Retinal pigment epithelial cell (primary cell): ENCODE data around the gene POU6F2.

Experiments used
- DNase-seq: peaks from one replicate; pipeline ENCODE4 v3.0.0-alpha.2; 2010; ENCODE audit warnings: low read depth
- H3K4me3 ChIP-seq: 2 replicates; pipeline ENCODE4 v1.5.1; 2011; ENCODE audit warnings: mild to moderate bottlenecking, low read length, control low read depth, moderate library complexity
- TF ChIP-seq, protein P1 (sequence below): conservative IDR thresholded peaks from 2 replicates; pipeline ENCODE4 v1.5.1; 2011; ENCODE audit warnings: low read depth, low read length, control low read depth, inconsistent platforms

POU6F2 gene

GRCh38 chr7:39091774-39092173 lies 114.1 kb downstream of the POU6F2 start:
- no peak overlapping the region for H3K4me3 ChIP-seq
- no peak for DNase-seq
- TF ChIP-seq, protein P1, sequence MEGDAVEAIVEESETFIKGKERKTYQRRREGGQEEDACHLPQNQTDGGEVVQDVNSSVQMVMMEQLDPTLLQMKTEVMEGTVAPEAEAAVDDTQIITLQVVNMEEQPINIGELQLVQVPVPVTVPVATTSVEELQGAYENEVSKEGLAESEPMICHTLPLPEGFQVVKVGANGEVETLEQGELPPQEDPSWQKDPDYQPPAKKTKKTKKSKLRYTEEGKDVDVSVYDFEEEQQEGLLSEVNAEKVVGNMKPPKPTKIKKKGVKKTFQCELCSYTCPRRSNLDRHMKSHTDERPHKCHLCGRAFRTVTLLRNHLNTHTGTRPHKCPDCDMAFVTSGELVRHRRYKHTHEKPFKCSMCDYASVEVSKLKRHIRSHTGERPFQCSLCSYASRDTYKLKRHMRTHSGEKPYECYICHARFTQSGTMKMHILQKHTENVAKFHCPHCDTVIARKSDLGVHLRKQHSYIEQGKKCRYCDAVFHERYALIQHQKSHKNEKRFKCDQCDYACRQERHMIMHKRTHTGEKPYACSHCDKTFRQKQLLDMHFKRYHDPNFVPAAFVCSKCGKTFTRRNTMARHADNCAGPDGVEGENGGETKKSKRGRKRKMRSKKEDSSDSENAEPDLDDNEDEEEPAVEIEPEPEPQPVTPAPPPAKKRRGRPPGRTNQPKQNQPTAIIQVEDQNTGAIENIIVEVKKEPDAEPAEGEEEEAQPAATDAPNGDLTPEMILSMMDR, result no peak

DNA sequence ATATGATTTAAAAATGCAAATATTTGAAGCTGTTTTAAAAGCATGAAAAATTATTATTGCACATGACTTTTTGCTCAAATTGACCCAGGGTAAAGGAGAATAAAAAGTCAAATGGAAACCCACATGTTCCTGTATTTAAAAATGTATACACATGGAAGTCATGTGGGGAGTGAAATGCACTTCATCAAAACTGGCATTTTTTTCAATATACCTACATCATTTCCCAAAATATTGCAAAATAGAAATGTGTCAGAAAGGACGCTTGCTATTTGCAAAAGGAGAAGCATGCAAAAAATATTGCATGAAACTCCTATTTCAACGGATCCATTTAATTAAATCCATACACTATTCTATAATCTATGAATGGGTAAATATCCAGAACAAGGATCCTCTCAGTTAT lies 117.0 kb downstream of the POU6F2 start:
- H3K4me3 ChIP-seq, result no peak overlapping the region
- no peak for DNase-seq
- TF ChIP-seq, protein P1, result no peak

DNA sequence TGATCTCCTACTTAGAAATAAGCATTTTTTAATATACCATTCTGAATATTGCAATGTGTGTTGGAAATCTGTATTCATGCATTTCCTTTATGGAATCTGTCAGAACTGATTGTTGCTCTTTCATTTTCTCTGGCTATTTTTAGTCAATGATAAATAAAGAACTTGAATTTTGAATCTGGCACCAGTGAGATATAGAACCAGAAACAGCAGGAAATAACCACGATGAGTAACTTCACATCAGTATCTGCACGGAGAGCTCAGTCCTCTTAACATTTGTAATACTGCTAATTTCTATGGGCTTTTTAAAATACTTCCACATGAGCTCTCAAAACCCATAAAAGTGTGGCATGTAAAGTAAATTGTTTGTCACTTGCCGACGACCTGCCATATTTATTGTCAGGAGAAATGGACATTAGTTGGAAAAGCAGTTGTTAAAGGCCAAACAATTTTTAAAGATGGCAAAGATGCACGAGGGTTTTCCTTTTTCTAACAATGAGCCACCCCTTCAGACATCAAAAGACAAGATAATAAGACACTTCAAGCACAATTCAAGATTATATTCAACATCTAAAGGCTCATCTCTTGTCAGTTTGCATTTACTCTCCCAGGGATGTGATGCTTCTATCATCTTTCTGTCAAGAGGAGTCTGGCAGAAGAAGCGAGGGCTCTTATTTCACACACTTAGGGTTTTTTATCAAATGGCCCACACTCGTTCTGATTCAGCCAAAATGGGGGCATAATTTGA lies 118.3 kb downstream of the POU6F2 start:
- H3K4me3 ChIP-seq, result no peak overlapping the region
- no peak for DNase-seq
- TF ChIP-seq, protein P1, result no peak

DNA sequence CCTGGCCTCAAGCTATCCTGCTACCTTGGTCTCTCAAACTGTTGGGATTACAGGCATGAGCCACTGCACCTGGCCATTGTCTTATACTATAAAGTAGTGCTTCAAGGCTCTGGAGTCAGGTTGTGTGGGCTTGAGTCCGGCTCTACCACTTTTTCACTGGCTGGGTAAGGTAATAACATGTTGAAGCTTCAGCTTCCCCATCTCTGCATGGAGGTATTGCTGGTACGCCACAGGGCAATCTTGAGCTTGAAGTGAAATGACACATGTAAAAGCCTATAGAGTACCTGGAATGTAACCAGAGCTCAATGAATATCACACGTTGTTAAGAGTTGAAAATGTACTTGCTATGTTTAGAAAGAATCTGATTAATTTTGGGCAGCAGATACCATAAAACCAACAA lies 120.8 kb downstream of the POU6F2 start:
- TF ChIP-seq, protein P1, result no peak
- DNase-seq, result no peak
- H3K4me3 ChIP-seq, result no peak overlapping the region

GRCh38 chr7:39099146-39099545 lies 121.4 kb downstream of the POU6F2 start:
- DNase-seq, result no peak
- no peak overlapping the region for H3K4me3 ChIP-seq
- TF ChIP-seq, protein P1, result no peak

DNA sequence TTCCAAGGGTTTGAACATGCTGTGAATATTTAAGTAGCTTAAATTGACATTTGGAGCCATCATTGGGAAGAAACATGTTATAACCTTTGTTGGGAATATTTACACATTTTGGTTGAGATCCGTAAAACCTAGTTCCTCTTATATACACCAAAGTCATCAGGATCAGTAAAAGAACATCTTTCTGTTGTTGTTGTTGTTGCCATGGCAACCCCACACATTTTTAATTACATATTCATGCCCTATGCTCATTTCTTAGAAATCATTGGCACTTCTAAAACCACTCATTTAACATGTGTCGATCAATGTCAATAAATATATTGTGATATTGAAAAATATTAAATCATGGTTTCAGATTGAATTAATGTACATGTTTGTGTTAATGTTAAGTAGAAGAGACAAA lies 122.6 kb downstream of the POU6F2 start:
- DNase-seq, result no peak
- TF ChIP-seq, protein P1, result no peak
- H3K4me3 ChIP-seq, result no peak overlapping the region

- H3K4me3 ChIP-seq, result no peak overlapping the region
- TF ChIP-seq, protein P1, result peak; percentile 5
- DNase-seq, result no peak
These were observed 124.5 kb downstream of the POU6F2 start for GRCh38 chr7:39102234-39102633.
